Measurements from ENCODE around the gene REXO4. TPM values are rescaled to one million over a fixed set of nuclear protein-coding genes. Genes with fewer than 3 reads are reported as not detected.

The REXO4 gene
- total and polyA plus RNA-seq, 9 of the 15 experiments (the other 6 are each of a cell fraction or from before 2014, with no cell fraction given): 3.4 to 72.9 (median 31.1) TPM

DNA sequence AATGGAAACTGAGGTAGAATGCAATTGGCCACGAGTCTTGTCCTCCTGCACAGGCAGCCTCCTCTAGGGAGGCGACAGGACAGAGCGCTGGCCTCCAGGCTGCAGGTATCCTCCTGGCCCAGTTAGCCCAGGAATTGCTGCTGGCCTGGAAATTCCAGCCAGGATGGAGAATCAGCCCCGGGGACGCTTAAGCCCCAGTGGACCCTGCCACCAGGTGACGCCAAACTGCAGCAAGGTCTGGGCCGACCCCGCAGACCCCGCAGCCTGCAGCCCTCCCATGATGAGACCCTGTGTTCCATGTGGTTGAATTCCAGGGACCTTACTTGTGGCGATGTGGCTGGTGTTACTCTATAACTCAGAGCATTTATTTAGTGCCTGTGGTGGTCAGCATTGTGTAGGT lies 49.3 kb upstream of the REXO4 start:
- H3K9ac ChIP-seq (ENCODE audit: insufficient read depth in 1 of 2, low read depth in 2 of 2, low read length in 2 of 2): peak overlapping the region in 1 of 2 experiments; percentile 17; a peak in 1 of 4 replicates
- no peak overlapping the region for H3K4me3 ChIP-seq
- H4K20me1 ChIP-seq (replicated peaks; ENCODE audit: control insufficient read depth, insufficient read depth, low read length): peaks cover 20% of the 10 kb centered on the region
- no TSS peak for BruUV-seq (replicated peaks)
- no peaks in the 10 kb centered on the region for H3K36me3 ChIP-seq (ENCODE audit: control insufficient read depth, insufficient read depth, low read length)
- H3K27ac ChIP-seq (ENCODE audit: extremely low read depth, low read depth, low read length): no peak overlapping the region
- TF ChIP-seq, protein P1, sequence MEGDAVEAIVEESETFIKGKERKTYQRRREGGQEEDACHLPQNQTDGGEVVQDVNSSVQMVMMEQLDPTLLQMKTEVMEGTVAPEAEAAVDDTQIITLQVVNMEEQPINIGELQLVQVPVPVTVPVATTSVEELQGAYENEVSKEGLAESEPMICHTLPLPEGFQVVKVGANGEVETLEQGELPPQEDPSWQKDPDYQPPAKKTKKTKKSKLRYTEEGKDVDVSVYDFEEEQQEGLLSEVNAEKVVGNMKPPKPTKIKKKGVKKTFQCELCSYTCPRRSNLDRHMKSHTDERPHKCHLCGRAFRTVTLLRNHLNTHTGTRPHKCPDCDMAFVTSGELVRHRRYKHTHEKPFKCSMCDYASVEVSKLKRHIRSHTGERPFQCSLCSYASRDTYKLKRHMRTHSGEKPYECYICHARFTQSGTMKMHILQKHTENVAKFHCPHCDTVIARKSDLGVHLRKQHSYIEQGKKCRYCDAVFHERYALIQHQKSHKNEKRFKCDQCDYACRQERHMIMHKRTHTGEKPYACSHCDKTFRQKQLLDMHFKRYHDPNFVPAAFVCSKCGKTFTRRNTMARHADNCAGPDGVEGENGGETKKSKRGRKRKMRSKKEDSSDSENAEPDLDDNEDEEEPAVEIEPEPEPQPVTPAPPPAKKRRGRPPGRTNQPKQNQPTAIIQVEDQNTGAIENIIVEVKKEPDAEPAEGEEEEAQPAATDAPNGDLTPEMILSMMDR (IDR thresholded peaks at IDR 0.05 in 2 of 3, conservative IDR thresholded peaks at IDR 0.05 in 1 of 3; ENCODE audit: insufficient read depth in 2 of 3, low read depth in 1 of 3, low read length in 3 of 3): peak in 2 of 3 experiments; percentile 6 to 7; a peak in 1 of 6 replicates
- TF ChIP-seq ZBTB7A (IDR thresholded peaks at IDR 0.05; ENCODE audit: borderline replicate concordance, control insufficient read depth, low read depth, low read length) (peak; percentile 54; the same call in 1 of the 2 replicates), KDM5B (IDR thresholded peaks at IDR 0.05; ENCODE audit: insufficient replicate concordance, low read depth, low read length) (no peak), PCBP2 (IDR thresholded peaks at IDR 0.05; ENCODE audit: low read depth, low read length, poor library complexity, severe bottlenecking) (no peak), ELF2 (CRISPR knock-in tag; IDR thresholded peaks at IDR 0.05) (no peak)
- peaks cover 23 to 82% of the 10 kb centered on the region in 2 experiments; a peak in 4 of 5 replicates for H3K27me3 ChIP-seq (ENCODE audit: control insufficient read depth in 2 of 2, insufficient read depth in 2 of 2, low read length in 2 of 2)
- DNase-seq (ENCODE audit: extremely low read depth in 1 of 4, low spot score in 3 of 4): no peak
- CTCF ChIA-PET (ENCODE audit: low intra/inter-chr PET ratio): no interaction called here
- intact Hi-C loops (cut with micrococcal nuclease): no loop called here
- no peak overlapping the region for H3K4me2 ChIP-seq (ENCODE audit: insufficient read depth, low read length)
- 28% methylated on average over 10 of the region's 10 CpGs for WGBS (ENCODE audit: insufficient coverage, low coverage, missing lambda C conversion rate)
- no peaks in the 10 kb centered on the region for H3K9me3 ChIP-seq (replicated peaks; ENCODE audit: control insufficient read depth, insufficient read depth, low read depth, low read length)
- ATAC-seq: no peak
- POLR2A ChIA-PET: no interaction called here
- peaks cover 0 to 38% of the 10 kb centered on the region in 2 experiments; a peak in 2 of 5 replicates for H3K4me1 ChIP-seq (replicated peaks in 1 of 2; ENCODE audit: control insufficient read depth in 2 of 2, insufficient read depth in 2 of 2, low read length in 2 of 2)
- no peaks in the 10 kb centered on the region for H3K79me2 ChIP-seq (ENCODE audit: control insufficient read depth, insufficient read depth, low read length)
- no peak for FAIRE-seq
- in situ Hi-C loops (cut with MboI): no loop called here
- H2AFZ ChIP-seq (ENCODE audit: low read depth, low read length): no peak overlapping the region
- no peaks in the 10 kb centered on the region for H3K9me1 ChIP-seq (ENCODE audit: control insufficient read depth, insufficient read depth, low read length)
